ENCODE results near the gene ANTXR2. TPM values are rescaled to one million over a fixed set of nuclear protein-coding genes. Genes with fewer than 3 reads are reported as not detected.

The ANTXR2 gene
- total RNA-seq (2022; extraction: Qiagen RNA extraction) = 3.2 to 4.9 TPM (median 3.5 TPM) in 5 replicates

DNA sequence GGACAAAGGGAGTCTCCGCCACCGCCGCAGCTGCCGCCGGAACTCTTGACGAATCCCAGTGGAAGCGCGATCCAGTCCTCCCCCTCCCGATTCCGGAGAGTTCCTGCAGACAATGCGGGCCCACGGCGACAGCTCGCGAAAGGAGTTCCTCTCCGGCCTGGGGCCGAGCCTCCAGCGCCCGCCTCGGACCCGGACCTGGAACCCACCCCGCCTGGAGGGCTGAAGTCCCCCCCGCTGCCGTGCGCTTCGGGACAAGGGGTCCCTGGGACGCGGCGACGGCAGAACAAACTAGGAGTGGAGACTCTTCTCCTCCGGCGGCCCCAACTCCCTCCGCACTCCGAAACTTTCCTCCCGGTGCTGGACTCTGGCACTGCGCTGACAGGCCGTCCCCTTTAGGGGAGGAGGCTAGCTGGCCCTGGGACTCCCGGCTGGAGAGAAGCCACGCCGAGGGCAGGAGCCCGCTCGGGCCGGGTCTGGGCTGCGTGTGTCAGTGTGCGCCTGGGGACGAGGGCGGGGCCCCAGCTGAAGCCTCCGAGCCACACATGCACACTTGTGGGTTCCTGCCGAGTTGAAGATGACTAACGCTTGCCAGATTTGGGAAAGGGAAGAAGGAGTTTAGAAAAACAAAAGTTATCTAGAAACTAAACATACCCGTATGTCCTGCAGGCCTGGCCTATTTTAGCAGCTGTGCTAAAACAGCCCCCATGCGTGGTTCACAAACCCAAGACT lies at the start of gene ANTXR2:
TSS of gene ANTXR2 (minus strand) at position 486 of the 729 bp plus-strand sequence. CDS start 669 bp downstream, outside the sequence.

Other genes starting within 250 kb of the ANTXR2 start
- 0.10 to 0.46 TPM (median 0.17 TPM) in 5 replicates for gene PRDM8, start 124.3 kb upstream of the ANTXR2 start, total RNA-seq (2022; extraction: Qiagen RNA extraction)
- 0.05 to 0.32 TPM (median 0.15 TPM) in 5 replicates for gene FGF5, start 193.4 kb upstream of the ANTXR2 start, total RNA-seq (2022; extraction: Qiagen RNA extraction)

Data from A549 treated with Hydrocortisone at 1 μM for 4 hours (cell line).